Activated naive CD8-positive, alpha-beta T cell treated with anti-CD3 and anti-CD28 coated beads for 36 hours (primary cell): ENCODE data around the gene PTPRN2. TPM values are rescaled to one million over a fixed set of nuclear protein-coding genes. Genes with fewer than 3 reads are reported as not detected.
"Not testable (repeated sequence)": the region's sequence is repeated elsewhere in the genome, so short reads cannot be mapped to it uniquely, and the experiment has no call there.

Experiments
- DNase-seq: peaks from one replicate; pipeline ENCODE4 v3.0.0; 2021
- H3K27ac Mint-ChIP-seq: one replicate; pipeline ENCODE4 v1.8.0; 2022; ENCODE audit warnings: mild to moderate bottlenecking, moderate library complexity, mixed read lengths
- H3K27me3 Mint-ChIP-seq: one replicate; pipeline ENCODE4 v1.8.0; 2022; ENCODE audit warnings: mild to moderate bottlenecking, mixed read lengths
- H3K36me3 Mint-ChIP-seq: one replicate; pipeline ENCODE4 v1.8.0; 2021; ENCODE audit warnings: mild to moderate bottlenecking, mixed read lengths
- H3K4me1 Mint-ChIP-seq: one replicate; pipeline ENCODE4 v1.8.0; 2021; ENCODE audit warnings: mixed read lengths
- H3K4me3 Mint-ChIP-seq: one replicate; pipeline ENCODE4 v1.8.0; 2022; ENCODE audit warnings: mild to moderate bottlenecking, moderate library complexity, mixed read lengths
- H3K9me3 Mint-ChIP-seq: one replicate; pipeline ENCODE4 v1.8.0; 2022; ENCODE audit warnings: mixed read lengths
- total RNA-seq, 2 experiments: library from RNA; stranded (reverse); gene quantifications; one replicate each; pipeline ENCODE4 v1.2.3, GENCODE V29; 2021

Gene PTPRN2
- total RNA-seq, 2 experiments from 2014 or later = 0.72 to 0.74 TPM

- Mint-ChIP-seq H3K27ac (no peak overlapping the region), H3K4me3 (no peak overlapping the region), H3K36me3 (no peaks in the 10 kb centered on the region), H3K9me3 (no peaks in the 10 kb centered on the region), H3K4me1 (no peaks in the 10 kb centered on the region), H3K27me3 (no peaks in the 10 kb centered on the region)
- DNase-seq = no peak
Observed at GRCh38 chr7:158463317-158463716, 124.3 kb downstream of the PTPRN2 start.

GRCh38 chr7:158461824-158462223, 125.8 kb downstream of the PTPRN2 start:
- Mint-ChIP-seq H3K27me3 (no peaks in the 10 kb centered on the region), H3K27ac (no peak overlapping the region), H3K9me3 (no peaks in the 10 kb centered on the region), H3K4me1 (no peaks in the 10 kb centered on the region), H3K4me3 (no peak overlapping the region), H3K36me3 (no peaks in the 10 kb centered on the region)
- no peak for DNase-seq

DNA sequence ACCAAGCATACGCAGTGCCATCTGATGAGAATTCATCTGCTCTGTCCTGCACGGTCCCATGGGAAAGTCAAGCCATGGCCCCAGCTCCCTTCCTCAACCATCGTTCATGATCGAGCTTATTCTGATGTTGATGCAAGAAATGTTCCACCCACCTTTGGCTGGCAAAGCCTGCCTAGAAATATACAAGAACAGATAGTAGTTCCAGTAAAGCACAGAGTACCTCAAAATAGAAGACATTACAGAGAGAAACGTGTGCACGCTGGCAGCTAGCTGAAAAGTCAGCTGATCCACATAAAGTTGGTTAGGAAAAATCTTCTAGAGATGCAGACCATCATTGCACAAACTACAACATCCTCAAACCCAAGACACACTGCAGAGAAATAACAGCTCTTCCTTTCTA, 127.0 kb downstream of the PTPRN2 start:
- DNase-seq = no peak
- no peaks in the 10 kb centered on the region for H3K27me3 Mint-ChIP-seq
- H3K36me3 Mint-ChIP-seq = no peaks in the 10 kb centered on the region
- no peaks in the 10 kb centered on the region for H3K4me1 Mint-ChIP-seq
- no peaks in the 10 kb centered on the region for H3K9me3 Mint-ChIP-seq
- no peak overlapping the region for H3K4me3 Mint-ChIP-seq
- no peak overlapping the region for H3K27ac Mint-ChIP-seq

DNA sequence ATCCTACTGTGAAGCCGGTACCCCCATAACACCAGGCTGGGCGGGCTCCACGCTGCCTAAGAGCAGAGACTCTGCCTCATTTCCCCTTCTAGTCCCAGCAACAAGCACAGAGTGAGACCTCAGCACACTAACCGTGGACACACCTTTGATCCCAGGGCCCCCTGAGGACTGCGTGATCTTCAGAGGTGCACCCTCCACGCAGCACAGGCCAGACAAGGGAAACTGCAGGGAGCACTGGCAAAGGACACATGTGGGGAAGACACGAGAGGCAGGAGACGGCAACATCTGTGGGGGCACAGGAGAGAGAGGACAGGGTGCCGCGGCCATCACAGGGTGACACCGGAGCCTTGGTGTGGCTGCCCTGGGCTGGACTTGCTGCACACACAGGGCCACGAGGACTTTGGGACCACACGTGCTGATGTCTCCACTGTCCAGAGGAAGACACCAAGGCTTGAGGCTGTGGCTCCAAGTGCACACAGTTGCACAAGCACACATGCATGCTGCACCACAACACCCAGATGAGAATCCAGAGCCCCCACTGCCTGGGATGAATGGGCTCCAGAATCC, 128.8 kb downstream of the PTPRN2 start:
- no peak overlapping the region for H3K4me3 Mint-ChIP-seq
- no peaks in the 10 kb centered on the region for H3K4me1 Mint-ChIP-seq
- no peak overlapping the region for H3K27ac Mint-ChIP-seq
- H3K9me3 Mint-ChIP-seq = no peaks in the 10 kb centered on the region
- H3K36me3 Mint-ChIP-seq = no peaks in the 10 kb centered on the region
- H3K27me3 Mint-ChIP-seq = no peaks in the 10 kb centered on the region
- DNase-seq = no peak

DNA sequence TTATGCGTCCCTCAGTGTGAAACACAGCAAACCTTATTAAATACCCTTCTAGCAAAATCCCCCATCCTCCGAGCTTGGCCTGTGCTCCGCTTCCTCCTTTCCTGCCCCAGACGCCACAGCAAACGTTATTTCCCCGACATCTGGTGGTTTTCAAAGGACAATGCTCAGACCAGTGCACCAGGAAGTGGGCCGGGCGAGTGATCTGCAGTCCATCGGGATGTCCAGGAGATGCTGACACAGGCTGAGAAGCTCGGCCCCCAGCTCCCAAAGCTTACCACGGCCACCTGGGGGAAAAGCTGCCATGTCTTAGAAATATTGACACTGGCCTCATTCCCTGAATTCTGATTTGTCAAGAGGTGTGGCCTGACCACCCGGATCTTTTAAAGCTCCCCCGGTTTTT, 129.5 kb downstream of the PTPRN2 start:
- DNase-seq = no peak
- H3K27ac Mint-ChIP-seq = no peak overlapping the region
- H3K27me3 Mint-ChIP-seq = no peaks in the 10 kb centered on the region
- no peak overlapping the region for H3K4me3 Mint-ChIP-seq
- no peaks in the 10 kb centered on the region for H3K9me3 Mint-ChIP-seq
- H3K4me1 Mint-ChIP-seq = no peaks in the 10 kb centered on the region
- H3K36me3 Mint-ChIP-seq = no peaks in the 10 kb centered on the region

GRCh38 chr7:158457586-158457985, 130.0 kb downstream of the PTPRN2 start:
- DNase-seq, H3K9me3 Mint-ChIP-seq, H3K36me3 Mint-ChIP-seq, H3K27ac Mint-ChIP-seq, H3K4me3 Mint-ChIP-seq, H3K27me3 Mint-ChIP-seq, H3K4me1 Mint-ChIP-seq: not testable (repeated sequence)

DNA sequence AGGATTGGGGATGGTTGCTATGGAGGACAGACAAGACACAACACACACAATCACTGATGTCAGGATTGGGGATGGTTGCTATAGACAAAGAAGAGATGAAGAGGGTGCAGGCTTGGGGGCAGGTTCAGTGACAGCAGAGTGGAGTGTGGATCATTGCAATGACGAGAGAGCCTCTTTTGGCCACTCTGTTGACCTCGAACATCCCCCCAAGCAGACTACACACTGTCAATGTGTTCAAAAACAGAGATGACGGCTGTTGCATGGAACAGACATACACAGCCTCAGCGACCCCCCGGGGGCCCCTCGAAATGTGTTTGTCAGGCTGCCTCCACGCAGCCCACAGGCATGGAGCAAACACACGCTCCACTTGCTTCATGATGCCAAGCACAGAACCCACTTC, 133.0 kb downstream of the PTPRN2 start:
- H3K27ac Mint-ChIP-seq = no peak overlapping the region

DNA sequence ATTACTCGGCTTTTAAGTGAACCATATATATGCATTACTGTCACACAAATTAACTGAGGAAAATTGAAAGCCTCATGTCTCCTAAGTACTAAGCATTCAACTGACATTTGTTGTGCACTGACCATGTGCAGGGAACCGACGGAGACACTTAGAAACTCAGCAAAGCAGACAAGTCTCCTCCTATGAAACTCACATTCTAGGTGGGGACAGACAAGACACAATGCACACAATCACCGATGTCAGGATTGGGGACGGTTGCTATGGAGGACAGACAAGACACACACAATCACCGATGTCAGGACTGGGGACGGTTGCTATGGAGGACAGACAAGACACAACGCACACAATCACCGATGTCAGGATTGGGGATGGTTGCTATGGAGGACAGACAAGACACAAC, 134.0 kb downstream of the PTPRN2 start:
- no peak overlapping the region for H3K27ac Mint-ChIP-seq
- H3K36me3 Mint-ChIP-seq = no peaks in the 10 kb centered on the region
- no peak for DNase-seq
- no peaks in the 10 kb centered on the region for H3K9me3 Mint-ChIP-seq
- no peaks in the 10 kb centered on the region for H3K4me1 Mint-ChIP-seq
- H3K4me3 Mint-ChIP-seq = no peak overlapping the region
- H3K27me3 Mint-ChIP-seq = no peaks in the 10 kb centered on the region

More for the DNA sequence above, 133.0 kb downstream of the PTPRN2 start:
- H3K4me3 Mint-ChIP-seq = no peak overlapping the region
- H3K9me3 Mint-ChIP-seq = no peaks in the 10 kb centered on the region
- H3K4me1 Mint-ChIP-seq = no peaks in the 10 kb centered on the region
- no peaks in the 10 kb centered on the region for H3K27me3 Mint-ChIP-seq
- H3K36me3 Mint-ChIP-seq = no peaks in the 10 kb centered on the region
- DNase-seq = no peak

DNA sequence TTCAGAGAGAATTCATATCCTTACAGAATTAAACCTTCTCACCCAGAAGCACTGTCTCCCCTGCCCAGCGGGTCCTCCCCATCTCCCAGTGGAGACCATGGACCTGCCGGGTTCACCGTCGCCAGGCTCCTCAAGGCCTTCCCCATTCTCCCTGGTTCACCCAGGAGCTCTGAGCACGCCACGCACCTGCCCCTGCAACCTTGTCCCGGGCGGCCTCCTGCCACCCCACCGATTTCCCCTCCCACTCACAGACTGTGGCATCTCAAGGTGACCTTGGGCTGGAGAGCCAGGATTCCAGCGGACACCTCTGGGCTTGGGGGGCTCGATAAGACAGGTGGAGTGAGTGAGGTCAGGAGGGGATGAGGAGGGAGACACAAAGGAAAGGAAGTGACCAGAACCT, 135.3 kb downstream of the PTPRN2 start:
- no peaks in the 10 kb centered on the region for H3K4me1 Mint-ChIP-seq
- DNase-seq = no peak
- no peaks in the 10 kb centered on the region for H3K27me3 Mint-ChIP-seq
- no peaks in the 10 kb centered on the region for H3K9me3 Mint-ChIP-seq
- no peak overlapping the region for H3K27ac Mint-ChIP-seq
- H3K4me3 Mint-ChIP-seq = no peak overlapping the region
- no peaks in the 10 kb centered on the region for H3K36me3 Mint-ChIP-seq

DNA sequence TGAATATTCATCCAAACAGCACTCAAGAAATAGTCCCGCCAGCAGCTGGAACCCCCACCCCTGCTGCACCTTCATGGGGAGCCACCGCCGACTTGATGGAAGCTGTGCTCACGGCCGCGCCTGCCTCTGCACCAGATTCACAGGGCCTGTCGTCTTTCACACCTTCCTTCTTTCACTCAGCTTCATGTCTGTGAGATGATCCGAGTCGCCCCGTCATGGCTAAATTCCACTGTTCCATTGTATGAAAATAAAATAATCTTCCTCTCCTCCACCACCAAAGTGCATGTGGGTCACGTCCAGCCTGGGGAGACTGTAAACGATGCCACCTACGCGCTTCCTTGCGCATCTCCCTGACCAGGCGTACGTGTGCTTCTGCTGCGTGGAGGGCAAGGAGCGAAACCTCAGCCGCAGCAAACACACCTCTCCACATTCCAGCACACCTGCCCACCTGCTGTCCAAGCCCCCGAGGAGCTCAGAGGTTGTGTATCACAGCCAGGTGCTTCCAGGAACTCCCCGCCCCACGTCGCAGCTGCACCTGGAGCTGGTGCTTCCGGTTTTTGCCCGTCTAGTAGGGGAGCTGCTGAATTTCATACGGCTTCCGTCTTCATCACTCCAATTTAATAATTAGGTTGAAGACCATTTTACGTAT, 137.0 kb downstream of the PTPRN2 start:
- no peaks in the 10 kb centered on the region for H3K36me3 Mint-ChIP-seq
- DNase-seq = no peak

DNA sequence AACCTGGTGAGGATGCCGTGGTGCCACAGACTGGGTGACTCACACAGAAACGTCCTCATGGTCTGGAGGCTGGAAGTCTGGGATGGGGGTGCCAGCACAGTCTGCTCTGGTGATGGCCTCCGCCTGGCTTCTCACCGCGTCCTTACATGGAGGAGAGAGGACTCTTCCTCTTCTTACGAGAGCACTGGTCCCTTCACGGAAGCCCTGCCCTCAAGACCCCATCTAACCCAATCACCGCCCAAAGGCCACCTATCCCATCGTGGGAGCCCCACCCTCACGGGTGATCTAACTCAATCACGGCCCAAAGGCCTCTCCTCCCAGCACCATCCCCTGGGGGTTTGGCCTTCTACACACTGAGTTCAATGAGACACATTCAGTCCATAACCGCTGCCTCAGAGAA, 137.7 kb downstream of the PTPRN2 start:
- H3K27ac Mint-ChIP-seq = no peak overlapping the region
- no peaks in the 10 kb centered on the region for H3K4me1 Mint-ChIP-seq
- H3K36me3 Mint-ChIP-seq = no peaks in the 10 kb centered on the region
- H3K27me3 Mint-ChIP-seq = no peaks in the 10 kb centered on the region
- no peak for DNase-seq
- H3K9me3 Mint-ChIP-seq = no peaks in the 10 kb centered on the region
- no peak overlapping the region for H3K4me3 Mint-ChIP-seq

More for the DNA sequence above, 137.0 kb downstream of the PTPRN2 start:
- Mint-ChIP-seq H3K9me3 (no peaks in the 10 kb centered on the region), H3K27ac (no peak overlapping the region), H3K4me1 (no peaks in the 10 kb centered on the region), H3K27me3 (no peaks in the 10 kb centered on the region), H3K4me3 (no peak overlapping the region)

GRCh38 chr7:158449266-158449665, 138.4 kb downstream of the PTPRN2 start:
- Mint-ChIP-seq H3K9me3 (no peaks in the 10 kb centered on the region), H3K4me1 (no peaks in the 10 kb centered on the region), H3K36me3 (no peaks in the 10 kb centered on the region), H3K27ac (no peak overlapping the region), H3K27me3 (peaks cover 2% of the 10 kb centered on the region), H3K4me3 (no peak overlapping the region)
- DNase-seq = no peak

GRCh38 chr7:158448430-158449100, 139.1 kb downstream of the PTPRN2 start:
- H3K4me3 Mint-ChIP-seq = no peak overlapping the region
- H3K27me3 Mint-ChIP-seq = peaks cover 3% of the 10 kb centered on the region
- DNase-seq = no peak
- no peaks in the 10 kb centered on the region for H3K36me3 Mint-ChIP-seq
- H3K27ac Mint-ChIP-seq = no peak overlapping the region
- H3K9me3 Mint-ChIP-seq = no peaks in the 10 kb centered on the region
- H3K4me1 Mint-ChIP-seq = no peaks in the 10 kb centered on the region

DNA sequence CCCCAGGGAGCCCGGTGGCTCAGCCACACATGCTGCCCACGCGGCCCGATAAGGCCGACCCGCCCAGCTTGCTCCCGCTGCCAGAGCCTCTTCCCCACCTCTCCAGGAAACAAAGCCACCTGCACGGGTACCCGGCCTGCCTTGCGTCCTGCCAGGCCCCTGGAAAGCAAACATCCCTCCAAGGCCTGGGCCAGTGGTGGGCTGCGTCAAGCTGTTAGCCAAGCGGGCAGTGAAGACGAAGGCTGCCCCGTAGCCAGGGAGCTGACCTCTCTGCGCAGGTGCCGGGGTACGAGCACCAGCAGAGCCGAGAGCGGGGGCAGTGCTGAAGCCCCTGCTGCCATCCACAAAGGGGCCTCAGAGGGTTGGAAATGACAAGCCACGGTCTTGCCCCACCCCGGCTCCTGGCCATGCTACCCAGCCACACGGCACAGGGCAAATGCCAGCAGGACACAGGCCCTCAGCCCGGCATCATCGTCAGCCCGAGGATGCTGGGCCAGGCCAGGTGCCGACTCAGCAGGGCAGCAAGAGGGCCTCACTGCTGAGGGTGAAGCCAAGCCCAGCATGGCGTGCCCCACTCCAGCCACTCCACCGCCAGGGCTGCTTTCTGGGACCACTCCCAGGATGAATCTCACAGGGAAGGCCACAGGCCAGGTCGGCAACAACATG, 140.0 kb downstream of the PTPRN2 start:
- H3K27ac Mint-ChIP-seq = no peak overlapping the region
- H3K36me3 Mint-ChIP-seq = no peaks in the 10 kb centered on the region
- H3K9me3 Mint-ChIP-seq = no peaks in the 10 kb centered on the region
- no peak for DNase-seq
- no peaks in the 10 kb centered on the region for H3K4me1 Mint-ChIP-seq
- peaks cover 3% of the 10 kb centered on the region for H3K27me3 Mint-ChIP-seq
- no peak overlapping the region for H3K4me3 Mint-ChIP-seq

DNA sequence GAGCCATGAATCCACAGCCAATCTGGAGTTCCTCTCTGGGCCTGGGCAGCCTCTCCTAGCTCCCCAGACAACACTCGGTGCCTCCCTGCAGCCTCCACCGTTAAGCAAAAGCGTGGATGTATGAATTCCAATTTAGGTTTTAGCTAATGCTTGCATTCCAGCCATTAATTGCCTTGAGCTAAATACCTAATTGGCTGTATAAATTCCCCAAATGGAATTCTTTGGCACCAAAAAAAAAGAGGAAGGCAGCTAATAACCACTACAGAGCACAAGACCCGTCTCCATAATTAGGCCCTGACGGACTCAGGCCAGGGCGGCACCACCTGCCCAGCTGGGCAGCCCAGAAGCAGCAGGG, 140.5 kb downstream of the PTPRN2 start:
- Mint-ChIP-seq H3K27me3 (peaks cover 3% of the 10 kb centered on the region), H3K27ac (no peak overlapping the region), H3K4me1 (no peaks in the 10 kb centered on the region), H3K4me3 (no peak overlapping the region), H3K9me3 (no peaks in the 10 kb centered on the region), H3K36me3 (no peaks in the 10 kb centered on the region)
- no peak for DNase-seq
